Measurements from ENCODE around the gene LCMT2.
A peak's percentile ranks its signal among the peaks of the same experiment; 100 is the strongest.

LCMT2 gene

GRCh38 chr15:43286074-43286473 lies 44.3 kb downstream of the LCMT2 start:
- no peak overlapping the region for H3K4me3 Mint-ChIP-seq
- peaks cover 16% of the 10 kb centered on the region for H3K4me1 Mint-ChIP-seq
- TF ChIP-seq, protein P1, sequence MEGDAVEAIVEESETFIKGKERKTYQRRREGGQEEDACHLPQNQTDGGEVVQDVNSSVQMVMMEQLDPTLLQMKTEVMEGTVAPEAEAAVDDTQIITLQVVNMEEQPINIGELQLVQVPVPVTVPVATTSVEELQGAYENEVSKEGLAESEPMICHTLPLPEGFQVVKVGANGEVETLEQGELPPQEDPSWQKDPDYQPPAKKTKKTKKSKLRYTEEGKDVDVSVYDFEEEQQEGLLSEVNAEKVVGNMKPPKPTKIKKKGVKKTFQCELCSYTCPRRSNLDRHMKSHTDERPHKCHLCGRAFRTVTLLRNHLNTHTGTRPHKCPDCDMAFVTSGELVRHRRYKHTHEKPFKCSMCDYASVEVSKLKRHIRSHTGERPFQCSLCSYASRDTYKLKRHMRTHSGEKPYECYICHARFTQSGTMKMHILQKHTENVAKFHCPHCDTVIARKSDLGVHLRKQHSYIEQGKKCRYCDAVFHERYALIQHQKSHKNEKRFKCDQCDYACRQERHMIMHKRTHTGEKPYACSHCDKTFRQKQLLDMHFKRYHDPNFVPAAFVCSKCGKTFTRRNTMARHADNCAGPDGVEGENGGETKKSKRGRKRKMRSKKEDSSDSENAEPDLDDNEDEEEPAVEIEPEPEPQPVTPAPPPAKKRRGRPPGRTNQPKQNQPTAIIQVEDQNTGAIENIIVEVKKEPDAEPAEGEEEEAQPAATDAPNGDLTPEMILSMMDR (IDR thresholded peaks at IDR 0.05), result no peak
- no peaks in the 10 kb centered on the region for H3K36me3 Mint-ChIP-seq (ENCODE audit: low read depth)
- peaks cover 36% of the 10 kb centered on the region for H3K27me3 Mint-ChIP-seq (ENCODE audit: low read depth, poor library complexity)
- H3K27ac Mint-ChIP-seq, result no peak overlapping the region
- peaks cover 5% of the 10 kb centered on the region for H3K9me3 Mint-ChIP-seq
- no peak for DNase-seq

- H3K4me3 Mint-ChIP-seq, result no peak overlapping the region
- TF ChIP-seq, protein P1 (IDR thresholded peaks at IDR 0.05), result peak; percentile 73
- peaks cover 32% of the 10 kb centered on the region for H3K27me3 Mint-ChIP-seq (ENCODE audit: low read depth, poor library complexity)
- H3K4me1 Mint-ChIP-seq, result peaks cover 16% of the 10 kb centered on the region
- H3K9me3 Mint-ChIP-seq, result peaks cover 1% of the 10 kb centered on the region
- peak; percentile 53 for DNase-seq
- no peaks in the 10 kb centered on the region for H3K36me3 Mint-ChIP-seq (ENCODE audit: low read depth)
- no peak overlapping the region for H3K27ac Mint-ChIP-seq
Measured at GRCh38 chr15:43285609-43286037, 44.8 kb downstream of the LCMT2 start.

GRCh38 chr15:43283526-43283925 lies 46.8 kb downstream of the LCMT2 start:
- Mint-ChIP-seq H3K27ac (no peak overlapping the region), H3K4me1 (peaks cover 16% of the 10 kb centered on the region), H3K4me3 (no peak overlapping the region), H3K36me3 (ENCODE audit: low read depth) (no peaks in the 10 kb centered on the region), H3K9me3 (no peaks in the 10 kb centered on the region), H3K27me3 (ENCODE audit: low read depth, poor library complexity) (peaks cover 45% of the 10 kb centered on the region)
- TF ChIP-seq, protein P1 (IDR thresholded peaks at IDR 0.05), result no peak
- no peak for DNase-seq

GRCh38 chr15:43281926-43282602 lies 48.3 kb downstream of the LCMT2 start:
- H3K9me3 Mint-ChIP-seq, result no peaks in the 10 kb centered on the region
- peaks cover 33% of the 10 kb centered on the region for H3K27me3 Mint-ChIP-seq (ENCODE audit: low read depth, poor library complexity)
- H3K36me3 Mint-ChIP-seq (ENCODE audit: low read depth), result no peaks in the 10 kb centered on the region
- TF ChIP-seq, protein P1 (IDR thresholded peaks at IDR 0.05), result no peak
- H3K4me3 Mint-ChIP-seq, result no peak overlapping the region
- peaks cover 9% of the 10 kb centered on the region for H3K4me1 Mint-ChIP-seq
- DNase-seq, result no peak
- H3K27ac Mint-ChIP-seq, result no peak overlapping the region

- peaks cover 28% of the 10 kb centered on the region for H3K27me3 Mint-ChIP-seq (ENCODE audit: low read depth, poor library complexity)
- no peaks in the 10 kb centered on the region for H3K36me3 Mint-ChIP-seq (ENCODE audit: low read depth)
- peaks cover 9% of the 10 kb centered on the region for H3K4me1 Mint-ChIP-seq
- no peaks in the 10 kb centered on the region for H3K9me3 Mint-ChIP-seq
- no peak overlapping the region for H3K4me3 Mint-ChIP-seq
- no peak overlapping the region for H3K27ac Mint-ChIP-seq
- TF ChIP-seq, protein P1 (IDR thresholded peaks at IDR 0.05), result no peak
- DNase-seq, result no peak
Measured at GRCh38 chr15:43280996-43281395, 49.4 kb downstream of the LCMT2 start.

- Mint-ChIP-seq H3K27ac (no peak overlapping the region), H3K27me3 (ENCODE audit: low read depth, poor library complexity) (peaks cover 21% of the 10 kb centered on the region), H3K4me1 (peaks cover 7% of the 10 kb centered on the region), H3K4me3 (no peak overlapping the region), H3K9me3 (no peaks in the 10 kb centered on the region), H3K36me3 (ENCODE audit: low read depth) (no peaks in the 10 kb centered on the region)
- no peak for DNase-seq
- TF ChIP-seq, protein P1 (IDR thresholded peaks at IDR 0.05), result no peak
Measured at GRCh38 chr15:43279496-43279895, 50.9 kb downstream of the LCMT2 start.
